Measurements from ENCODE around the gene PALD1. TPM values are rescaled to one million over a fixed set of nuclear protein-coding genes. Genes with fewer than 3 reads are reported as not detected.

PALD1 gene
- polyA plus RNA-seq, 1 experiment = 0.17 TPM

DNA sequence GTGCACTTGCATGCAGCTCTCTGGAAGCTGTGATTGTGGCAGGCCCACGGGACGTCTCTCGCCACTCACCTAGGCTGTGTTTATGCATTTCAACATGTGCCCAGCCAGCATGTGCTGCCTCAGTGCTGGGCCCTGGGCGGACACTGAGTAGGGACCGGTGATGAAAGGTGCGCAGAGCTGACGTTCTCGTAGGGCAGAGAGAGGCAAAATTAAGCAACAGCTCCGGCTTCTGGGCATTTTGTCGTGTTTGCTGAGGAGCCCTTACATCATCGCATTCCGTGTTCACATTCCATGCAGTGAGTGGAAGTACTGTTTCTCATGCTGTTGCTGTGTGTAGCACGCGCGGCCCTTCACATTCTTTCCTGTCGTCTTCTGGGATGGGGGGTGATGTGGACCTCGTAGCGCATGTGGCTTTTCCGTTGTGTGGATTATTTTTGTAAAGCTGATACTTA lies 73.4 kb downstream of the PALD1 start:
- Histone ChIP-seq H3K4me3 (ENCODE audit: low read depth, low read length) (no peak overlapping the region), H3K27ac (ENCODE audit: low read depth, low read length) (peak overlapping the region; percentile 87), H3K27me3 (ENCODE audit: control insufficient read depth, insufficient read depth, low read length) (peaks cover 4% of the 10 kb centered on the region), H3K9me3 (ENCODE audit: control insufficient read depth, insufficient read depth, low read length) (no peaks in the 10 kb centered on the region)
- CTCF ChIA-PET = interaction anchor here (0.6 to 4.9 kb wide), 9 partner anchors 10 to 329 kb away, joined by 3 to 164 read pairs (median 4); no protein-coding TSS in a partner anchor
- TF ChIP-seq CTCF (IDR thresholded peaks at IDR 0.05; ENCODE audit: low read depth, low read length) = no peak
- POLR2A ChIA-PET = interaction anchor here (0.8 to 1.8 kb wide), 5 partner anchors 101 to 142 kb away, joined by 3 to 7 read pairs (median 5); no protein-coding TSS in a partner anchor
- DNase-seq (ENCODE audit: low read depth, low spot score) = peak; percentile 83

DNA sequence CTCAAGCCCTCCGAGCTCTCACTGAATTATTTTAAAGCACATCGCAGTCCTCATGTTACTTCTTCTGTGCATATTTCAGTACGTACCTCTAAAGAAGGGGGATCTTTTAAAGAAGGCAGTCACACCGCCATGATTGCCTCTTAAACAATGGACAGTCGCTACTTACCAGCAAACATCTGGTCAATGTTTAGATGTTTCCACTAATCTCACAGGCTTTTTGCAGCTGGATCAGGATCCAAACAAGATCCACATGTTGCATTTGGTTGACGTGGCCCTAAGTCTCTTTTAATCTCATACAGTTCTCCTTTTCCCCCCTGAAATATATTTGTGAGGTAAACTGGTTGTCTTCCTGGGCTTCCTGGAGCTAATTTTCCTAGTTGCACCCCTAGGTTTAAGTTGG lies 74.0 kb downstream of the PALD1 start:
- Histone ChIP-seq H3K27me3 (ENCODE audit: control insufficient read depth, insufficient read depth, low read length) (peaks cover 4% of the 10 kb centered on the region), H3K4me3 (ENCODE audit: low read depth, low read length) (no peak overlapping the region), H3K27ac (ENCODE audit: low read depth, low read length) (peak overlapping the region; percentile 87), H3K9me3 (ENCODE audit: control insufficient read depth, insufficient read depth, low read length) (no peaks in the 10 kb centered on the region)
- peak; percentile 10 for DNase-seq (ENCODE audit: low read depth, low spot score)
- ChIA-PET POLR2A (interaction anchor here (0.8 to 1.8 kb wide), 5 partner anchors 101 to 142 kb away, joined by 3 to 7 read pairs (median 5); no protein-coding TSS in a partner anchor), CTCF (interaction anchor here (0.6 to 4.9 kb wide), 7 partner anchors 10 to 328 kb away, joined by 3 to 164 read pairs (median 4); no protein-coding TSS in a partner anchor)
- TF ChIP-seq CTCF (IDR thresholded peaks at IDR 0.05; ENCODE audit: low read depth, low read length) = no peak

- ChIA-PET CTCF (no interaction called here), POLR2A (no interaction called here)
- no peak overlapping the region for H3K27ac ChIP-seq (ENCODE audit: low read depth, low read length)
- H3K9me3 ChIP-seq (ENCODE audit: control insufficient read depth, insufficient read depth, low read length) = no peaks in the 10 kb centered on the region
- H3K4me3 ChIP-seq (ENCODE audit: low read depth, low read length) = no peak overlapping the region
- no peak for TF ChIP-seq CTCF (IDR thresholded peaks at IDR 0.05; ENCODE audit: low read depth, low read length)
- DNase-seq (ENCODE audit: low read depth, low spot score) = no peak
- H3K27me3 ChIP-seq (ENCODE audit: control insufficient read depth, insufficient read depth, low read length) = peaks cover 2% of the 10 kb centered on the region
Measured at GRCh38 chr10:70555371-70555770, 76.8 kb downstream of the PALD1 start.

DNA sequence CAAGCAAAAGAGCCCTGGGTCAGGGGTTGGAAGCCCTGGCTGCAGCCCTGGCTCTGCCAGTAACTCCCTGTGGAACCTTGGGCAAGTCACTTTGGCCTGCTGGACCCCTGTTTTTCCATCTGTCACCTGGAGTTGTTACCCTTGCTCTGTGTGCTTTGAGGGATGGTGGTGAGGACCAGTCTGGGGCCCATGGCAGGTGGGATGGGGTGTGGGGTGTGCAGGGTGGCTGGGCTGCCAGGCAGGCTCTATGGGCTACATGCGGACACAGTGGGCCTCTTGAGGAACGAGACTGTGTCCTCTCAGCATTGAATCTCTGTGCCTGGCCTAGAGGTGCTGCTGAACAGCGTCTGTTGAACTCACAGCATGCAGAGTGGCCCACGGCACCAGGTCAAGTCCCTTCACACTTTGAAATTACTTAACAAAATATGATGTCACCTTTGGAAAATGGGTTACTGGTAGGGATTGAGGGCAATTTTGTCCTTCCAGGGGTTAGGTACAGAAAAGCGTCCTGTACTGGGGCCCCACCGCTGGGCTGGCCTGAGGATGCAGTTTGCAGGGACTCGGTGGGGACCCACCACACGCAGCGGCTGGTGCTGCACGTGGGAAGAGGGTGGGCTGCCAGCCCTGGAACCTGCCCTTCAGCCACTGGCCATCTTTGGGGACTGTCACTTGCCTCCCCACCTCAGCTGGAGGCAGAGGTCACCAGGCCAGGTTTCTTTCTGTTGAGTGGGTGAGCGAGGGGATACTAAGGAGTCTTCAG lies 78.7 kb downstream of the PALD1 start:
- ChIA-PET POLR2A (no interaction called here), CTCF (no interaction called here)
- TF ChIP-seq CTCF (IDR thresholded peaks at IDR 0.05; ENCODE audit: low read depth, low read length) = no peak
- H3K27ac ChIP-seq (ENCODE audit: low read depth, low read length) = no peak overlapping the region
- peaks cover 2% of the 10 kb centered on the region for H3K27me3 ChIP-seq (ENCODE audit: control insufficient read depth, insufficient read depth, low read length)
- no peaks in the 10 kb centered on the region for H3K9me3 ChIP-seq (ENCODE audit: control insufficient read depth, insufficient read depth, low read length)
- DNase-seq (ENCODE audit: low read depth, low spot score) = no peak
- no peak overlapping the region for H3K4me3 ChIP-seq (ENCODE audit: low read depth, low read length)

- POLR2A ChIA-PET = no interaction called here
- CTCF ChIA-PET = interaction anchor here (1.7 to 5.3 kb wide), 3 partner anchors 8 to 202 kb away, joined by 8 to 59 read pairs (median 9); no protein-coding TSS in a partner anchor
- peaks cover 2% of the 10 kb centered on the region for H3K27me3 ChIP-seq (ENCODE audit: control insufficient read depth, insufficient read depth, low read length)
- TF ChIP-seq CTCF (IDR thresholded peaks at IDR 0.05; ENCODE audit: low read depth, low read length) = no peak
- no peaks in the 10 kb centered on the region for H3K9me3 ChIP-seq (ENCODE audit: control insufficient read depth, insufficient read depth, low read length)
- no peak for DNase-seq (ENCODE audit: low read depth, low spot score)
- no peak overlapping the region for H3K27ac ChIP-seq (ENCODE audit: low read depth, low read length)
- H3K4me3 ChIP-seq (ENCODE audit: low read depth, low read length) = no peak overlapping the region
Measured at GRCh38 chr10:70557876-70558275, 79.3 kb downstream of the PALD1 start.

All from AG04450 (cell line).